HCEC 1CT (cell line): ENCODE results near the gene NEB.
"Not testable (repeated sequence)": the region's sequence is repeated elsewhere in the genome, so short reads cannot be mapped to it uniquely, and the experiment has no call there.

Experiments
- DNase-seq: peaks from one replicate; pipeline ENCODE4 v3.0.0-alpha.2; 2017

The NEB gene

GRCh38 chr2:151649966-151650365 lies 84.3 kb downstream of the NEB start:
- no peak for DNase-seq

GRCh38 chr2:151649400-151649799 lies 84.9 kb downstream of the NEB start:
- DNase-seq = no peak

GRCh38 chr2:151646512-151646911 lies 87.8 kb downstream of the NEB start:
- DNase-seq = not testable (repeated sequence)

- no peak for DNase-seq
Observed at GRCh38 chr2:151644580-151644979, 89.7 kb downstream of the NEB start.

GRCh38 chr2:151641895-151642294 lies 92.4 kb downstream of the NEB start:
- not testable (repeated sequence) for DNase-seq

- DNase-seq = no peak
Observed at GRCh38 chr2:151640087-151640486, 94.2 kb downstream of the NEB start.

- DNase-seq = no peak
Observed at GRCh38 chr2:151638990-151639389, 95.3 kb downstream of the NEB start.

GRCh38 chr2:151638191-151638933 lies 95.9 kb downstream of the NEB start:
- peak; percentile 8 for DNase-seq

- DNase-seq = no peak
Observed at GRCh38 chr2:151637271-151637781, 97.0 kb downstream of the NEB start.

- no peak for DNase-seq
Observed at GRCh38 chr2:151634736-151635467, 99.4 kb downstream of the NEB start.

GRCh38 chr2:151632993-151633565 lies 101.2 kb downstream of the NEB start:
- peak; percentile 14 for DNase-seq

GRCh38 chr2:151630372-151630771 lies 103.9 kb downstream of the NEB start:
- DNase-seq = no peak

- no peak for DNase-seq
Observed at GRCh38 chr2:151627353-151627752, 106.9 kb downstream of the NEB start.

- DNase-seq = no peak
Observed at GRCh38 chr2:151624271-151624670, 110.0 kb downstream of the NEB start.

GRCh38 chr2:151623631-151624030 lies 110.6 kb downstream of the NEB start:
- no peak for DNase-seq

GRCh38 chr2:151620761-151621160 lies 113.5 kb downstream of the NEB start:
- DNase-seq = no peak

GRCh38 chr2:151619337-151619989 lies 114.8 kb downstream of the NEB start:
- DNase-seq = peak; percentile 26

GRCh38 chr2:151616760-151617339 lies 117.4 kb downstream of the NEB start:
- no peak for DNase-seq

- no peak for DNase-seq
Observed at GRCh38 chr2:151614606-151615306, 119.5 kb downstream of the NEB start.

- no peak for DNase-seq
Observed at GRCh38 chr2:151614159-151614558, 120.1 kb downstream of the NEB start.

GRCh38 chr2:151611351-151611750 lies 122.9 kb downstream of the NEB start:
- no peak for DNase-seq

- no peak for DNase-seq
Observed at GRCh38 chr2:151610310-151610709, 124.0 kb downstream of the NEB start.
